ENCODE results near the gene POU5F1. TPM values are rescaled to one million over a fixed set of nuclear protein-coding genes. Genes with fewer than 3 reads are reported as not detected.

POU5F1 gene
- 0.39 TPM for polyA plus RNA-seq (2012; ENCODE audit: insufficient read length, low read depth)

GRCh38 chr6:31170600-31170881 lies at the start of gene POU5F1:
Gene POU5F1, minus strand, starts transcription at chr6:31170682. Its CDS starts 62 bp downstream, at chr6:31170620.
- TF ChIP-seq TAF1 (IDR thresholded peaks at IDR 0.05; ENCODE audit: borderline replicate concordance, insufficient read depth, low read length) (no peak), SIN3A (IDR thresholded peaks at IDR 0.05; ENCODE audit: borderline replicate concordance, insufficient read depth, low read length) (no peak), REST (IDR thresholded peaks at IDR 0.05; ENCODE audit: insufficient read depth in 1 of 2, low read depth in 2 of 2, low read length in 2 of 2) (no peak), POLR2AphosphoS5 (IDR thresholded peaks at IDR 0.05; ENCODE audit: low read depth, low read length) (no peak), FOXP2 (optimal IDR thresholded peaks at IDR 0.05; ENCODE audit: borderline replicate concordance, extremely low read depth, extremely low read length, insufficient read depth) (no peak)

- TF ChIP-seq REST (IDR thresholded peaks at IDR 0.05; ENCODE audit: insufficient read depth in 1 of 2, low read depth in 2 of 2, low read length in 2 of 2) (no peak), FOXP2 (optimal IDR thresholded peaks at IDR 0.05; ENCODE audit: borderline replicate concordance, extremely low read depth, extremely low read length, insufficient read depth) (no peak), TAF1 (IDR thresholded peaks at IDR 0.05; ENCODE audit: borderline replicate concordance, insufficient read depth, low read length) (no peak), SIN3A (IDR thresholded peaks at IDR 0.05; ENCODE audit: borderline replicate concordance, insufficient read depth, low read length) (no peak), POLR2AphosphoS5 (IDR thresholded peaks at IDR 0.05; ENCODE audit: low read depth, low read length) (no peak)
These were observed 45.9 kb upstream of the POU5F1 start for GRCh38 chr6:31216208-31216898.

GRCh38 chr6:31214516-31214915 lies 44.0 kb upstream of the POU5F1 start:
- TF ChIP-seq POLR2AphosphoS5 (IDR thresholded peaks at IDR 0.05; ENCODE audit: low read depth, low read length) (no peak), TAF1 (IDR thresholded peaks at IDR 0.05; ENCODE audit: borderline replicate concordance, insufficient read depth, low read length) (no peak), SIN3A (IDR thresholded peaks at IDR 0.05; ENCODE audit: borderline replicate concordance, insufficient read depth, low read length) (no peak), FOXP2 (optimal IDR thresholded peaks at IDR 0.05; ENCODE audit: borderline replicate concordance, extremely low read depth, extremely low read length, insufficient read depth) (no peak), REST (IDR thresholded peaks at IDR 0.05; ENCODE audit: insufficient read depth in 1 of 2, low read depth in 2 of 2, low read length in 2 of 2) (no peak)

- TF ChIP-seq POLR2AphosphoS5 (IDR thresholded peaks at IDR 0.05; ENCODE audit: low read depth, low read length) (no peak), SIN3A (IDR thresholded peaks at IDR 0.05; ENCODE audit: borderline replicate concordance, insufficient read depth, low read length) (no peak), FOXP2 (optimal IDR thresholded peaks at IDR 0.05; ENCODE audit: borderline replicate concordance, extremely low read depth, extremely low read length, insufficient read depth) (no peak), TAF1 (IDR thresholded peaks at IDR 0.05; ENCODE audit: borderline replicate concordance, insufficient read depth, low read length) (no peak), REST (IDR thresholded peaks at IDR 0.05; ENCODE audit: insufficient read depth in 1 of 2, low read depth in 2 of 2, low read length in 2 of 2) (no peak)
These were observed 40.5 kb upstream of the POU5F1 start for GRCh38 chr6:31210741-31211532.
